ENCODE results near the gene BUB1B.

The BUB1B gene

GRCh38 chr15:40175160-40175559 is 14.3 kb downstream of the BUB1B start:
- in situ Hi-C loops (cut with MboI; ENCODE audit: low sequenced_read_pairs, unreplicated experiment) = no loop called here
- no peak for DNase-seq (ENCODE audit: low spot score)
- no peak for TF ChIP-seq CTCF (IDR thresholded peaks at IDR 0.05; ENCODE audit: borderline replicate concordance, control extremely low read depth, extremely low read depth, insufficient read depth, missing control alignments)

GRCh38 chr15:40182358-40183029 is 21.6 kb downstream of the BUB1B start:
- TF ChIP-seq CTCF (IDR thresholded peaks at IDR 0.05; ENCODE audit: borderline replicate concordance, control extremely low read depth, extremely low read depth, insufficient read depth, missing control alignments) = no peak
- in situ Hi-C loops (cut with MboI; ENCODE audit: low sequenced_read_pairs, unreplicated experiment) = no loop called here
- no peak for DNase-seq (ENCODE audit: low spot score)

- no peak for TF ChIP-seq CTCF (IDR thresholded peaks at IDR 0.05; ENCODE audit: borderline replicate concordance, control extremely low read depth, extremely low read depth, insufficient read depth, missing control alignments)
- DNase-seq (ENCODE audit: low spot score) = no peak
- in situ Hi-C loops (cut with MboI; ENCODE audit: low sequenced_read_pairs, unreplicated experiment) = no loop called here
Observed at GRCh38 chr15:40183636-40184463, 23.0 kb downstream of the BUB1B start.

GRCh38 chr15:40190591-40190990 is 29.7 kb downstream of the BUB1B start:
- in situ Hi-C loops (cut with MboI; ENCODE audit: low sequenced_read_pairs, unreplicated experiment) = no loop called here
- TF ChIP-seq CTCF (IDR thresholded peaks at IDR 0.05; ENCODE audit: borderline replicate concordance, control extremely low read depth, extremely low read depth, insufficient read depth, missing control alignments) = no peak
- no peak for DNase-seq (ENCODE audit: low spot score)

GRCh38 chr15:40192942-40193341 is 32.1 kb downstream of the BUB1B start:
- no peak for TF ChIP-seq CTCF (IDR thresholded peaks at IDR 0.05; ENCODE audit: borderline replicate concordance, control extremely low read depth, extremely low read depth, insufficient read depth, missing control alignments)
- no peak for DNase-seq (ENCODE audit: low spot score)
- in situ Hi-C loops (cut with MboI; ENCODE audit: low sequenced_read_pairs, unreplicated experiment) = no loop called here

GRCh38 chr15:40197434-40197833 is 36.6 kb downstream of the BUB1B start:
- no peak for TF ChIP-seq CTCF (IDR thresholded peaks at IDR 0.05; ENCODE audit: borderline replicate concordance, control extremely low read depth, extremely low read depth, insufficient read depth, missing control alignments)
- in situ Hi-C loops (cut with MboI; ENCODE audit: low sequenced_read_pairs, unreplicated experiment) = no loop called here
- DNase-seq (ENCODE audit: low spot score) = no peak
